ENCODE results near the gene MBD3L2.
"Not testable (repeated sequence)": the region's sequence is repeated elsewhere in the genome, so short reads cannot be mapped to it uniquely, and the experiment has no call there.

MBD3L2 gene

GRCh38 chr19:7058576-7058975, 9.5 kb downstream of the MBD3L2 start, which contains the start of gene MBD3L3:
TSS of gene MBD3L3 (minus strand) at chr19:7058676. CDS start at chr19:7058605, 71 bp downstream.
- H2AFZ ChIP-seq (ENCODE audit: low read depth, low read length); H3K4me3 ChIP-seq (ENCODE audit: insufficient read depth in 1 of 2, low read depth in 1 of 2, low read length in 2 of 2); H3K79me1 ChIP-seq (replicated peaks; ENCODE audit: low read length, poor library complexity, severe bottlenecking); H4K91ac ChIP-seq (ENCODE audit: low read length); H2BK5ac ChIP-seq (ENCODE audit: low read depth, low read length, poor library complexity, severe bottlenecking); H3K4me2 ChIP-seq (ENCODE audit: low read length, poor library complexity, severe bottlenecking); H3K23ac ChIP-seq (ENCODE audit: low read length in 2 of 2); H3K14ac ChIP-seq (ENCODE audit: low read length in 2 of 2); H3K4ac ChIP-seq (ENCODE audit: low read depth in 1 of 2, low read length in 2 of 2); H3K4me1 ChIP-seq (ENCODE audit: control insufficient read depth, insufficient read depth, low read depth, low read length); H3K27ac ChIP-seq (ENCODE audit: low read length, poor library complexity, severe bottlenecking); H3K9ac ChIP-seq (ENCODE audit: low read length); DNase-seq; H2BK120ac ChIP-seq (ENCODE audit: low read depth, low read length); H2BK12ac ChIP-seq (ENCODE audit: low read length in 2 of 2); H3K36me3 ChIP-seq (ENCODE audit: control insufficient read depth in 1 of 2, insufficient read depth in 2 of 2, low read depth in 1 of 2, low read length in 2 of 2); H2BK15ac ChIP-seq (ENCODE audit: low read depth, poor library complexity, severe bottlenecking); H3K27me3 ChIP-seq (ENCODE audit: control insufficient read depth in 1 of 2, insufficient read depth in 1 of 2, low read length in 2 of 2); H3K9me3 ChIP-seq (ENCODE audit: control insufficient read depth, low read length); H4K8ac ChIP-seq (ENCODE audit: low read length); H3K18ac ChIP-seq (ENCODE audit: low read depth in 1 of 2, low read length in 2 of 2); H2AK5ac ChIP-seq (ENCODE audit: low read length, severe bottlenecking): not testable (repeated sequence)
- WGBS, result no CpG with 5 or more reads among the region's 8 CpGs

GRCh38 chr19:7059977-7060376, 10.9 kb downstream of the MBD3L2 start:
- not testable (repeated sequence) for H3K18ac ChIP-seq (ENCODE audit: low read depth in 1 of 2, low read length in 2 of 2); H3K23ac ChIP-seq (ENCODE audit: low read length in 2 of 2); H3K4me3 ChIP-seq (ENCODE audit: insufficient read depth in 1 of 2, low read depth in 1 of 2, low read length in 2 of 2); H3K27ac ChIP-seq (ENCODE audit: low read length, poor library complexity, severe bottlenecking); H3K36me3 ChIP-seq (ENCODE audit: control insufficient read depth in 1 of 2, insufficient read depth in 2 of 2, low read depth in 1 of 2, low read length in 2 of 2); H3K27me3 ChIP-seq (ENCODE audit: control insufficient read depth in 1 of 2, insufficient read depth in 1 of 2, low read length in 2 of 2); H3K79me1 ChIP-seq (replicated peaks; ENCODE audit: low read length, poor library complexity, severe bottlenecking); H2BK12ac ChIP-seq (ENCODE audit: low read length in 2 of 2); H2BK15ac ChIP-seq (ENCODE audit: low read depth, poor library complexity, severe bottlenecking); DNase-seq; H4K91ac ChIP-seq (ENCODE audit: low read length); H3K4ac ChIP-seq (ENCODE audit: low read depth in 1 of 2, low read length in 2 of 2); H3K4me1 ChIP-seq (ENCODE audit: control insufficient read depth, insufficient read depth, low read depth, low read length); H4K8ac ChIP-seq (ENCODE audit: low read length); H3K14ac ChIP-seq (ENCODE audit: low read length in 2 of 2); H2BK120ac ChIP-seq (ENCODE audit: low read depth, low read length); H3K4me2 ChIP-seq (ENCODE audit: low read length, poor library complexity, severe bottlenecking); H3K9me3 ChIP-seq (ENCODE audit: control insufficient read depth, low read length); H2AFZ ChIP-seq (ENCODE audit: low read depth, low read length); H3K9ac ChIP-seq (ENCODE audit: low read length); H2AK5ac ChIP-seq (ENCODE audit: low read length, severe bottlenecking); H2BK5ac ChIP-seq (ENCODE audit: low read depth, low read length, poor library complexity, severe bottlenecking)
- WGBS, result no CpG with 5 or more reads among the region's 2 CpGs

GRCh38 chr19:7063339-7063738, 14.2 kb downstream of the MBD3L2 start:
- H3K14ac ChIP-seq (ENCODE audit: low read length in 2 of 2), result no peak overlapping the region
- no peaks in the 10 kb centered on the region for H3K9me3 ChIP-seq (ENCODE audit: control insufficient read depth, low read length)
- no peak overlapping the region for H4K8ac ChIP-seq (ENCODE audit: low read length)
- no peaks in the 10 kb centered on the region for H3K36me3 ChIP-seq (ENCODE audit: control insufficient read depth in 1 of 2, insufficient read depth in 2 of 2, low read depth in 1 of 2, low read length in 2 of 2)
- H3K4me3 ChIP-seq (ENCODE audit: insufficient read depth in 1 of 2, low read depth in 1 of 2, low read length in 2 of 2), result no peak overlapping the region
- DNase-seq, result no peak
- no peak overlapping the region for H3K4ac ChIP-seq (ENCODE audit: low read depth in 1 of 2, low read length in 2 of 2)
- no peak overlapping the region for H2BK120ac ChIP-seq (ENCODE audit: low read depth, low read length)
- H3K18ac ChIP-seq (ENCODE audit: low read depth in 1 of 2, low read length in 2 of 2), result no peak overlapping the region
- WGBS, result 96% methylated on average over 3 of the region's 4 CpGs
- H3K4me1 ChIP-seq (ENCODE audit: control insufficient read depth, insufficient read depth, low read depth, low read length), result no peaks in the 10 kb centered on the region
- no peak overlapping the region for H3K27ac ChIP-seq (ENCODE audit: low read length, poor library complexity, severe bottlenecking)
- no peak overlapping the region for H2BK5ac ChIP-seq (ENCODE audit: low read depth, low read length, poor library complexity, severe bottlenecking)
- H2BK12ac ChIP-seq (ENCODE audit: low read length in 2 of 2), result no peak overlapping the region
- no peak overlapping the region for H2BK15ac ChIP-seq (ENCODE audit: low read depth, poor library complexity, severe bottlenecking)
- H3K4me2 ChIP-seq (ENCODE audit: low read length, poor library complexity, severe bottlenecking), result no peak overlapping the region
- H3K23ac ChIP-seq (ENCODE audit: low read length in 2 of 2), result no peak overlapping the region
- no peak overlapping the region for H4K91ac ChIP-seq (ENCODE audit: low read length)
- no peak overlapping the region for H2AFZ ChIP-seq (ENCODE audit: low read depth, low read length)
- no peaks in the 10 kb centered on the region for H3K27me3 ChIP-seq (ENCODE audit: control insufficient read depth in 1 of 2, insufficient read depth in 1 of 2, low read length in 2 of 2)
- H3K9ac ChIP-seq (ENCODE audit: low read length), result no peak overlapping the region
- no peak overlapping the region for H2AK5ac ChIP-seq (ENCODE audit: low read length, severe bottlenecking)
- no peaks in the 10 kb centered on the region for H3K79me1 ChIP-seq (replicated peaks; ENCODE audit: low read length, poor library complexity, severe bottlenecking)

- no peak overlapping the region for H3K4me3 ChIP-seq (ENCODE audit: insufficient read depth in 1 of 2, low read depth in 1 of 2, low read length in 2 of 2)
- no peak overlapping the region for H3K27ac ChIP-seq (ENCODE audit: low read length, poor library complexity, severe bottlenecking)
- H3K9me3 ChIP-seq (ENCODE audit: control insufficient read depth, low read length), result no peaks in the 10 kb centered on the region
- no peak overlapping the region for H4K91ac ChIP-seq (ENCODE audit: low read length)
- no peak overlapping the region for H3K4ac ChIP-seq (ENCODE audit: low read depth in 1 of 2, low read length in 2 of 2)
- no peak overlapping the region for H2BK15ac ChIP-seq (ENCODE audit: low read depth, poor library complexity, severe bottlenecking)
- no peak overlapping the region for H2BK5ac ChIP-seq (ENCODE audit: low read depth, low read length, poor library complexity, severe bottlenecking)
- H3K4me1 ChIP-seq (ENCODE audit: control insufficient read depth, insufficient read depth, low read depth, low read length), result no peaks in the 10 kb centered on the region
- no peak overlapping the region for H3K14ac ChIP-seq (ENCODE audit: low read length in 2 of 2)
- 87% methylated on average over 9 of the region's 9 CpGs for WGBS
- H3K36me3 ChIP-seq (ENCODE audit: control insufficient read depth in 1 of 2, insufficient read depth in 2 of 2, low read depth in 1 of 2, low read length in 2 of 2), result no peaks in the 10 kb centered on the region
- H2AK5ac ChIP-seq (ENCODE audit: low read length, severe bottlenecking), result no peak overlapping the region
- H3K9ac ChIP-seq (ENCODE audit: low read length), result no peak overlapping the region
- no peak overlapping the region for H3K18ac ChIP-seq (ENCODE audit: low read depth in 1 of 2, low read length in 2 of 2)
- no peak overlapping the region for H2BK12ac ChIP-seq (ENCODE audit: low read length in 2 of 2)
- no peak overlapping the region for H2AFZ ChIP-seq (ENCODE audit: low read depth, low read length)
- H2BK120ac ChIP-seq (ENCODE audit: low read depth, low read length), result no peak overlapping the region
- H3K79me1 ChIP-seq (replicated peaks; ENCODE audit: low read length, poor library complexity, severe bottlenecking), result no peaks in the 10 kb centered on the region
- H3K23ac ChIP-seq (ENCODE audit: low read length in 2 of 2), result no peak overlapping the region
- DNase-seq, result no peak
- H3K4me2 ChIP-seq (ENCODE audit: low read length, poor library complexity, severe bottlenecking), result no peak overlapping the region
- H4K8ac ChIP-seq (ENCODE audit: low read length), result no peak overlapping the region
- H3K27me3 ChIP-seq (ENCODE audit: control insufficient read depth in 1 of 2, insufficient read depth in 1 of 2, low read length in 2 of 2), result no peaks in the 10 kb centered on the region
Observed at GRCh38 chr19:7063764-7064418, 14.8 kb downstream of the MBD3L2 start.
